Measurements from ENCODE around the gene SMIM15. TPM values are rescaled to one million over a fixed set of nuclear protein-coding genes. Genes with fewer than 3 reads are reported as not detected.

The SMIM15 gene
- total and polyA plus RNA-seq, 2 of the 13 experiments (the other 11 are each of a cell fraction or from before 2014, with no cell fraction given): 12.7 to 58.2 TPM

- TF ChIP-seq ZNF333 (CRISPR knock-in tag; IDR thresholded peaks at IDR 0.05; ENCODE audit: borderline replicate concordance) (no peak; the same call in 1 of the 2 replicates), PITX1 (CRISPR knock-in tag; IDR thresholded peaks at IDR 0.05) (peak; percentile 80), ZNF841 (CRISPR knock-in tag; IDR thresholded peaks at IDR 0.05; ENCODE audit: borderline replicate concordance) (0 out of 2 replicates have a peak, but pooled peaks have one; percentile 33), ZNF260 (CRISPR knock-in tag; IDR thresholded peaks at IDR 0.05; ENCODE audit: borderline replicate concordance, low read depth) (no peak), ZMYM2 (CRISPR knock-in tag; IDR thresholded peaks at IDR 0.05) (peak; percentile 29; the same call in 1 of the 2 replicates), ZFP90 (CRISPR knock-in tag; IDR thresholded peaks at IDR 0.05; ENCODE audit: borderline replicate concordance) (peak; percentile 92), SKI (IDR thresholded peaks at IDR 0.05; ENCODE audit: partially characterized antibody) (peak; percentile 57), SIX1 (CRISPR knock-in tag; IDR thresholded peaks at IDR 0.05; ENCODE audit: borderline replicate concordance) (no peak), KLF9 (CRISPR knock-in tag; IDR thresholded peaks at IDR 0.05; ENCODE audit: low read depth) (no peak), RFX5 (IDR thresholded peaks at IDR 0.05; ENCODE audit: low read depth, low read length) (0 out of 2 replicates have a peak, but pooled peaks have one; percentile 5), HCFC1 (IDR thresholded peaks at IDR 0.05; ENCODE audit: low read depth, low read length) (peak; percentile 37; the same call in 1 of the 2 replicates), REXO4 (CRISPR knock-in tag; IDR thresholded peaks at IDR 0.05; ENCODE audit: borderline replicate concordance) (no peak), MXD1 (CRISPR knock-in tag; IDR thresholded peaks at IDR 0.05) (peak; percentile 51), TGIF2 (CRISPR knock-in tag; IDR thresholded peaks at IDR 0.05) (no peak), ZNF326 (CRISPR knock-in tag; IDR thresholded peaks at IDR 0.05; ENCODE audit: borderline replicate concordance) (no peak), ZFYVE20 (CRISPR knock-in tag; IDR thresholded peaks at IDR 0.05; ENCODE audit: borderline replicate concordance, low read depth) (peak; percentile 28; the same call in 1 of the 2 replicates), TMF1 (CRISPR knock-in tag; IDR thresholded peaks at IDR 0.05; ENCODE audit: low read depth) (no peak; the same call in 1 of the 2 replicates), GABPB1 (CRISPR knock-in tag; IDR thresholded peaks at IDR 0.05) (peak; percentile 98), TP53 (CRISPR knock-in tag; conservative IDR thresholded peaks at IDR 0.05) (no peak), PLRG1 (conservative IDR thresholded peaks at IDR 0.05) (no peak), ZSCAN29 (CRISPR knock-in tag; conservative IDR thresholded peaks at IDR 0.05) (no peak), MAFG (CRISPR knock-in tag; IDR thresholded peaks at IDR 0.05) (no peak), YEATS2 (CRISPR knock-in tag; IDR thresholded peaks at IDR 0.05; ENCODE audit: borderline replicate concordance) (peak; percentile 84; the same call in 1 of the 2 replicates), ZFP36L1 (CRISPR knock-in tag; IDR thresholded peaks at IDR 0.05) (0 out of 2 replicates have a peak, but pooled peaks have one; percentile 57), ZNF577 (CRISPR knock-in tag; IDR thresholded peaks at IDR 0.05; ENCODE audit: borderline replicate concordance, low read depth) (no peak; the same call in 1 of the 2 replicates), ZNF160 (CRISPR knock-in tag; IDR thresholded peaks at IDR 0.05) (peak; percentile 79), IRF2 (CRISPR knock-in tag; IDR thresholded peaks at IDR 0.05) (peak; percentile 75; the same call in 1 of the 2 replicates), RNF219 (CRISPR knock-in tag; IDR thresholded peaks at IDR 0.05) (no peak), ZMYM3 (CRISPR knock-in tag; IDR thresholded peaks at IDR 0.05) (0 out of 2 replicates have a peak, but pooled peaks have one; percentile 36), MZF1 (CRISPR knock-in tag; IDR thresholded peaks at IDR 0.05; ENCODE audit: borderline replicate concordance) (peak; percentile 61; the same call in 1 of the 2 replicates)
Measured at GRCh38 chr5:61162010-61162831, at the start of gene SMIM15 (continued).
